Measurements from ENCODE around the gene VLDLR. TPM values are rescaled to one million over a fixed set of nuclear protein-coding genes. Genes with fewer than 3 reads are reported as not detected.

The VLDLR gene
- total RNA-seq, 2 donors from 2014 or later: 29.5 to 38.7 TPM

GRCh38 chr9:2676466-2676865, 54.9 kb downstream of the VLDLR start:
- Mint-ChIP-seq H3K27ac (no peak overlapping the region), H3K4me3 (no peak overlapping the region), H3K27me3 (ENCODE audit: insufficient read depth) (no peaks in the 10 kb centered on the region), H3K4me1 (peaks cover 21% of the 10 kb centered on the region), H3K36me3 (ENCODE audit: low read depth) (no peaks in the 10 kb centered on the region), H3K9me3 (peaks cover 2% of the 10 kb centered on the region)
- Histone ChIP-seq H3K9ac (ENCODE audit: extremely low read depth, low read length, poor library complexity, severe bottlenecking) (no peak overlapping the region), H3K36me3 (ENCODE audit: control insufficient read depth, insufficient read depth, low read length) (no peaks in the 10 kb centered on the region), H3K27ac (ENCODE audit: low read depth, low read length) (no peak overlapping the region), H3K4me3 (ENCODE audit: low read length) (no peak overlapping the region), H3K4me1 (ENCODE audit: control insufficient read depth, insufficient read depth, low read length) (no peaks in the 10 kb centered on the region), H3K27me3 (ENCODE audit: control insufficient read depth, insufficient read depth, low read length, poor library complexity, severe bottlenecking) (no peaks in the 10 kb centered on the region), H3K9me3 (ENCODE audit: control insufficient read depth, low read length) (no peaks in the 10 kb centered on the region)
- no peak for TF ChIP-seq CTCF (conservative IDR thresholded peaks at IDR 0.05)
- no peak for DNase-seq
- WGBS, 2 experiments (ENCODE audit: insufficient coverage in 1 of 2, insufficient read length in 1 of 2): 95% methylated on average over 3 of the region's 4 CpGs; no CpG with 5 or more reads in 1 of the 2 experiments

- H3K4me1 Mint-ChIP-seq: peaks cover 21% of the 10 kb centered on the region
- H3K27ac Mint-ChIP-seq: peak overlapping the region; percentile 37
- Histone ChIP-seq H3K4me3 (ENCODE audit: low read length) (no peak overlapping the region), H3K27ac (ENCODE audit: low read depth, low read length) (no peak overlapping the region), H3K36me3 (ENCODE audit: control insufficient read depth, insufficient read depth, low read length) (no peaks in the 10 kb centered on the region), H3K9me3 (ENCODE audit: control insufficient read depth, low read length) (no peaks in the 10 kb centered on the region), H3K27me3 (ENCODE audit: control insufficient read depth, insufficient read depth, low read length, poor library complexity, severe bottlenecking) (no peaks in the 10 kb centered on the region), H3K4me1 (ENCODE audit: control insufficient read depth, insufficient read depth, low read length) (no peaks in the 10 kb centered on the region), H3K9ac (ENCODE audit: extremely low read depth, low read length, poor library complexity, severe bottlenecking) (no peak overlapping the region)
- no peaks in the 10 kb centered on the region for H3K36me3 Mint-ChIP-seq (ENCODE audit: low read depth)
- TF ChIP-seq CTCF (conservative IDR thresholded peaks at IDR 0.05): no peak
- peaks cover 2% of the 10 kb centered on the region for H3K9me3 Mint-ChIP-seq
- no peaks in the 10 kb centered on the region for H3K27me3 Mint-ChIP-seq (ENCODE audit: insufficient read depth)
- no peak for DNase-seq
- WGBS, 2 experiments (ENCODE audit: insufficient coverage in 1 of 2, insufficient read length in 1 of 2): 86 to 94% methylated on average over 3 to 5 of the region's 5 CpGs
- no peak overlapping the region for H3K4me3 Mint-ChIP-seq
Observed at GRCh38 chr9:2677915-2678889, 56.6 kb downstream of the VLDLR start.

GRCh38 chr9:2679011-2679410, 57.4 kb downstream of the VLDLR start:
- no peak for DNase-seq
- no peaks in the 10 kb centered on the region for H3K27me3 Mint-ChIP-seq (ENCODE audit: insufficient read depth)
- no peaks in the 10 kb centered on the region for H3K9me3 ChIP-seq (ENCODE audit: control insufficient read depth, low read length)
- no peaks in the 10 kb centered on the region for H3K36me3 Mint-ChIP-seq (ENCODE audit: low read depth)
- 92 to 94% methylated on average over 1 to 2 of the region's 2 CpGs for WGBS, 2 experiments (ENCODE audit: insufficient coverage in 1 of 2, insufficient read length in 1 of 2)
- H3K27me3 ChIP-seq (ENCODE audit: control insufficient read depth, insufficient read depth, low read length, poor library complexity, severe bottlenecking): no peaks in the 10 kb centered on the region
- H3K4me1 ChIP-seq (ENCODE audit: control insufficient read depth, insufficient read depth, low read length): no peaks in the 10 kb centered on the region
- TF ChIP-seq CTCF (conservative IDR thresholded peaks at IDR 0.05): no peak
- H3K27ac ChIP-seq (ENCODE audit: low read depth, low read length): no peak overlapping the region
- no peak overlapping the region for H3K4me3 Mint-ChIP-seq
- no peak overlapping the region for H3K4me3 ChIP-seq (ENCODE audit: low read length)
- H3K36me3 ChIP-seq (ENCODE audit: control insufficient read depth, insufficient read depth, low read length): no peaks in the 10 kb centered on the region
- H3K4me1 Mint-ChIP-seq: peaks cover 18% of the 10 kb centered on the region
- no peak overlapping the region for H3K9ac ChIP-seq (ENCODE audit: extremely low read depth, low read length, poor library complexity, severe bottlenecking)
- H3K27ac Mint-ChIP-seq: no peak overlapping the region
- H3K9me3 Mint-ChIP-seq: peaks cover 2% of the 10 kb centered on the region
